GM23338 (cell line): ENCODE measurements around the gene SLC4A5. TPM values are rescaled to one million over a fixed set of nuclear protein-coding genes. Genes with fewer than 3 reads are reported as not detected.
A peak's percentile ranks its signal among the peaks of the same experiment; 100 is the strongest.

Experiments
- ATAC-seq: fragments of 200-7000 bp; cut with Tn5 transposase; 3 replicates; pipeline ENCODE4 v1.9.1; 2020
- DNase-seq: peaks from one replicate; pipeline ENCODE4 v3.0.0-alpha.2; 2015; ENCODE audit warnings: low spot score
- H2AFZ ChIP-seq: fragments of 200-600 bp; sonication (generic); 2 replicates; pipeline ENCODE4 v1.8.0; 2016; ENCODE audit warnings: antibody characterized with exemption, mild to moderate bottlenecking, moderate library complexity
- H3F3A ChIP-seq: fragments of 200-600 bp; sonication (generic); replicated peaks from 2 replicates; pipeline ENCODE4 v1.8.0; 2017; ENCODE audit warnings: antibody characterized with exemption, mixed run types, low read depth
- H3K27ac ChIP-seq: fragments of 200-600 bp; sonication (generic); 2 replicates; pipeline ENCODE4 v1.6.1; 2016; ENCODE audit warnings: low read depth
- H3K27me3 ChIP-seq: fragments of 200-600 bp; sonication (generic); 2 replicates; pipeline ENCODE4 v1.8.0; 2016; ENCODE audit warnings: mild to moderate bottlenecking, mixed run types, moderate library complexity; ENCODE audit not compliant: insufficient read depth
- H3K36me3 ChIP-seq: fragments of 200-600 bp; sonication (generic); 2 replicates; pipeline ENCODE4 v1.8.0; 2016; ENCODE audit warnings: mild to moderate bottlenecking; ENCODE audit not compliant: insufficient read depth
- H3K4me1 ChIP-seq: fragments of 200-600 bp; sonication (generic); 2 replicates; pipeline ENCODE4 v1.8.0; 2016; ENCODE audit warnings: mild to moderate bottlenecking, moderate library complexity; ENCODE audit not compliant: insufficient read depth
- H3K4me2 ChIP-seq: fragments of 200-600 bp; sonication (generic); 2 replicates; pipeline ENCODE4 v1.7.1; 2017; ENCODE audit warnings: mixed run types
- H3K4me3 ChIP-seq: fragments of 200-600 bp; sonication (generic); 2 replicates; pipeline ENCODE4 v1.6.1; 2016; ENCODE audit warnings: mixed run types
- H3K79me2 ChIP-seq: fragments of 200-600 bp; sonication (generic); replicated peaks from 2 replicates; pipeline ENCODE4 v1.8.0; 2017; ENCODE audit warnings: mild to moderate bottlenecking; ENCODE audit not compliant: insufficient read depth
- H3K9me2 ChIP-seq: fragments of 200-600 bp; sonication (generic); 2 replicates; pipeline ENCODE4 v1.8.0; 2017; ENCODE audit not compliant: insufficient read depth
- H4K20me1 ChIP-seq: fragments of 200-600 bp; sonication (generic); replicated peaks from 2 replicates; pipeline ENCODE4 v1.8.0; 2017; ENCODE audit warnings: mild to moderate bottlenecking; ENCODE audit not compliant: insufficient read depth
- H3K27ac Mint-ChIP-seq: 2 replicates; pipeline ENCODE4 v1.8.0; 2020; ENCODE audit warnings: inconsistent platforms, mild to moderate bottlenecking, moderate library complexity, mixed read lengths
- H3K27me3 Mint-ChIP-seq: 3 replicates; pipeline ENCODE4 v1.8.0; 2022; ENCODE audit warnings: low read depth, mild to moderate bottlenecking, moderate library complexity, mixed read lengths, inconsistent platforms; ENCODE audit not compliant: insufficient read depth, poor library complexity
- H3K36me3 Mint-ChIP-seq: 3 replicates; pipeline ENCODE4 v1.8.0; 2021; ENCODE audit warnings: low read depth, mild to moderate bottlenecking, inconsistent platforms, moderate library complexity, mixed read lengths
- H3K4me1 Mint-ChIP-seq: 3 replicates; pipeline ENCODE4 v1.8.0; 2020; ENCODE audit warnings: mild to moderate bottlenecking, inconsistent platforms, mixed read lengths
- H3K4me3 Mint-ChIP-seq: 3 replicates; pipeline ENCODE4 v1.8.0; 2021; ENCODE audit warnings: moderate library complexity, mild to moderate bottlenecking, inconsistent platforms, mixed read lengths
- H3K9me3 Mint-ChIP-seq: 3 replicates; pipeline ENCODE4 v1.8.0; 2020; ENCODE audit warnings: moderate library complexity, mild to moderate bottlenecking, inconsistent platforms, mixed read lengths
- CREB1 ChIP-seq: fragments of 250-450 bp; sonication (Bioruptor Pico); IDR thresholded peaks from 2 replicates; pipeline ENCODE4 v1.5.0; 2020; ENCODE audit warnings: low read depth, mild to moderate bottlenecking, moderate library complexity
- CTCF ChIP-seq, 2 experiments: fragments of 200-600 bp in 1 of 2; sonication (generic) in 1 of 2; conservative IDR thresholded peaks; 2 replicates each; pipeline versions ENCODE4 v1.5.1 to v1.6.1; 2016 to 2017; ENCODE audit warnings: antibody characterized with exemption in 2 of 2, low read depth in 2 of 2, mild to moderate bottlenecking in 2 of 2, moderate library complexity in 1 of 2
- ETS1 ChIP-seq: IDR thresholded peaks from 2 replicates; pipeline ENCODE4 v1.6.1; 2016; ENCODE audit warnings: antibody characterized with exemption
- EZH2 ChIP-seq: fragments of 200-600 bp; sonication (generic); IDR thresholded peaks from one replicate; pipeline ENCODE4 v1.8.0; 2017; ENCODE audit warnings: antibody characterized with exemption, mild to moderate bottlenecking, low read depth; ENCODE audit not compliant: unreplicated experiment
- EZH2phosphoT487 ChIP-seq: fragments of 200-600 bp; sonication (generic); IDR thresholded peaks from one replicate; pipeline ENCODE4 v1.8.1; 2018; ENCODE audit warnings: antibody characterized with exemption; ENCODE audit not compliant: unreplicated experiment
- JUNB ChIP-seq: IDR thresholded peaks from one replicate; pipeline ENCODE4 v1.6.1; 2016; ENCODE audit warnings: antibody characterized with exemption; ENCODE audit not compliant: unreplicated experiment
- NANOG ChIP-seq: IDR thresholded peaks from 2 replicates; pipeline ENCODE4 v1.6.1; 2016; ENCODE audit warnings: antibody characterized with exemption, borderline replicate concordance
- ZNF114 ChIP-seq: fragments of 250-450 bp; sonication (Bioruptor Pico); IDR thresholded peaks from 2 replicates; pipeline ENCODE4 v1.5.0; 2020; ENCODE audit warnings: mild to moderate bottlenecking, moderate library complexity
- ZNF331 ChIP-seq: fragments of 250-450 bp; sonication (Bioruptor Pico); IDR thresholded peaks from 2 replicates; pipeline ENCODE4 v1.5.0; 2020; ENCODE audit warnings: low read depth, mild to moderate bottlenecking, moderate library complexity
- polyA plus RNA-seq: library from polyadenylated mRNA; unstranded; fragments of >200 nt; fragmentation: Nextera tagmentation; extraction: Ambion mirVana; gene quantifications from 2 replicates; pipeline ENCODE4 v1.2.1, GENCODE V29; 2016
- total RNA-seq: library from RNA; depleted of rRNA; stranded (reverse); fragments of >200 nt; shearing (Covaris generic); gene quantifications from 2 replicates; pipeline ENCODE4 v1.2.3, GENCODE V29; 2014
- TF ChIP-seq, protein P1 (sequence below): IDR thresholded peaks from one replicate; pipeline ENCODE4 v1.6.1; 2018; ENCODE audit warnings: antibody characterized with exemption; ENCODE audit not compliant: unreplicated experiment

The SLC4A5 gene
- total and polyA plus RNA-seq, 2 experiments from 2014 or later, result 0.24 to 0.70 TPM

DNA sequence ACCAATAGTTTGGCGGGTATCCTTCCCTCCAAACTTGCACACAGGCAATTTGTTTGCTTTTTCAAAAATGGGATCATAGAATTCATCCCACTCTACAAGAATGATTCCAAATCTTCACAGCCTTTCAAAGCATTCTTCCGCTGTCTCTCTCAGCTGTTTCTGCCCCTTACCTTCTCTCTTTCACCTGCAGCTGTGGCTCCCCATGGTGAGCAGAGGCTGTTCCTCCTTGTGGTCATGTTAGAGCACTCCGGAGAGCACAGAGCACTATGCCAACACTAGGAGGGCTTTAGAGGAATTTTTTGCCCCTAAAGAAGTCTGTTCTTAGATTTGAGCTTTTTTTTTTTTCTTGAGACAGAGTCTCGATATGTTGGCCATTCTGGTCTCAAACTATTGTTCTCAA lies 114.4 kb downstream of the SLC4A5 start:
- Histone ChIP-seq H3K4me3 (no peak overlapping the region), H3K27me3 (no peaks in the 10 kb centered on the region), H3K36me3 (no peaks in the 10 kb centered on the region), H3K79me2 (no peaks in the 10 kb centered on the region), H3F3A (0 out of 2 replicates have a peak, but pooled peaks cover 6% of the 10 kb centered on the region), H4K20me1 (no peaks in the 10 kb centered on the region), H2AFZ (no peak overlapping the region), H3K27ac (no peak overlapping the region), H3K4me1 (0 out of 2 replicates have a peak, but pooled peaks cover 5% of the 10 kb centered on the region), H3K9me2 (no peaks in the 10 kb centered on the region), H3K4me2 (no peak overlapping the region)
- no peak overlapping the region for H3K4me3 Mint-ChIP-seq
- H3K27ac Mint-ChIP-seq, result no peak overlapping the region
- TF ChIP-seq ZNF331, result no peak
- no peak for TF ChIP-seq ETS1
- TF ChIP-seq EZH2, result no peak
- TF ChIP-seq NANOG, result no peak
- DNase-seq (peak; percentile 67), ATAC-seq (peak; percentile 56)
- peaks cover 26% of the 10 kb centered on the region for H3K4me1 Mint-ChIP-seq
- peaks cover 17% of the 10 kb centered on the region for H3K27me3 Mint-ChIP-seq
- no peaks in the 10 kb centered on the region for H3K36me3 Mint-ChIP-seq
- H3K9me3 Mint-ChIP-seq, result no peaks in the 10 kb centered on the region; the same call in 2 of the 3 replicates

DNA sequence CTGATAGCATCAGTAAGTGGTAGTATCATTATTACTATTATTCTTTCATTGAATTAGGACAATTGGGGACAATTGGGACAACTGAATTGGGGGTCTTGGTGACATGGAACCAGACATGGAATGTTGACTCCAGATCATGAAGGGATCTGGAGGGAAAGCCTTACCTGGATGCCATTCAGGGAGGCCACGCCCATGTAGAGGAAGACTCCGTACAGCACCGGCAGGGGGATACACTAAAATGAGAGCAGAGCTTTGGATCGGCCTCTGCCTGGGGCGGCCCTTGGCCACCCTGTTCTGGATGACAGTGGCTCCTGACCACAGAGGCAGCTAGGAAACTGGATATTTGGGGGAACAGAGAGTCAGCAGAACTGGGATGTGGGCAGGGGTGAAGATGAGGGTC lies 115.6 kb downstream of the SLC4A5 start:
- no peak overlapping the region for H3K4me3 ChIP-seq
- H3K9me2 ChIP-seq, result 0 out of 2 replicates have a peak, but pooled peaks cover 3% of the 10 kb centered on the region
- H3K36me3 ChIP-seq, result no peaks in the 10 kb centered on the region
- no peaks in the 10 kb centered on the region for H3K79me2 ChIP-seq
- Mint-ChIP-seq H3K27me3 (peaks cover 24% of the 10 kb centered on the region), H3K27ac (no peak overlapping the region), H3K4me1 (peaks cover 23% of the 10 kb centered on the region), H3K4me3 (no peak overlapping the region), H3K36me3 (no peaks in the 10 kb centered on the region), H3K9me3 (no peaks in the 10 kb centered on the region; the same call in 2 of the 3 replicates)
- no peak overlapping the region for H3K27ac ChIP-seq
- H3F3A ChIP-seq, result peaks cover 7% of the 10 kb centered on the region; the same call in 1 of the 2 replicates
- no peak overlapping the region for H3K4me2 ChIP-seq
- H4K20me1 ChIP-seq, result no peaks in the 10 kb centered on the region
- H3K27me3 ChIP-seq, result no peaks in the 10 kb centered on the region
- 0 out of 2 replicates have a peak, but pooled peaks cover 5% of the 10 kb centered on the region for H3K4me1 ChIP-seq
- TF ChIP-seq ETS1 (no peak), ZNF114 (CRISPR knock-in tag) (no peak), JUNB (no peak), EZH2phosphoT487 (no peak), ZNF331 (no peak), CREB1 (no peak), EZH2 (no peak), CTCF (conservative IDR thresholded peaks at IDR 0.05; ENCODE audit: low read depth in 2 of 2) (peak; percentile 16 to 34; a peak in 2 of 4 replicates)
- TF ChIP-seq, protein P1, sequence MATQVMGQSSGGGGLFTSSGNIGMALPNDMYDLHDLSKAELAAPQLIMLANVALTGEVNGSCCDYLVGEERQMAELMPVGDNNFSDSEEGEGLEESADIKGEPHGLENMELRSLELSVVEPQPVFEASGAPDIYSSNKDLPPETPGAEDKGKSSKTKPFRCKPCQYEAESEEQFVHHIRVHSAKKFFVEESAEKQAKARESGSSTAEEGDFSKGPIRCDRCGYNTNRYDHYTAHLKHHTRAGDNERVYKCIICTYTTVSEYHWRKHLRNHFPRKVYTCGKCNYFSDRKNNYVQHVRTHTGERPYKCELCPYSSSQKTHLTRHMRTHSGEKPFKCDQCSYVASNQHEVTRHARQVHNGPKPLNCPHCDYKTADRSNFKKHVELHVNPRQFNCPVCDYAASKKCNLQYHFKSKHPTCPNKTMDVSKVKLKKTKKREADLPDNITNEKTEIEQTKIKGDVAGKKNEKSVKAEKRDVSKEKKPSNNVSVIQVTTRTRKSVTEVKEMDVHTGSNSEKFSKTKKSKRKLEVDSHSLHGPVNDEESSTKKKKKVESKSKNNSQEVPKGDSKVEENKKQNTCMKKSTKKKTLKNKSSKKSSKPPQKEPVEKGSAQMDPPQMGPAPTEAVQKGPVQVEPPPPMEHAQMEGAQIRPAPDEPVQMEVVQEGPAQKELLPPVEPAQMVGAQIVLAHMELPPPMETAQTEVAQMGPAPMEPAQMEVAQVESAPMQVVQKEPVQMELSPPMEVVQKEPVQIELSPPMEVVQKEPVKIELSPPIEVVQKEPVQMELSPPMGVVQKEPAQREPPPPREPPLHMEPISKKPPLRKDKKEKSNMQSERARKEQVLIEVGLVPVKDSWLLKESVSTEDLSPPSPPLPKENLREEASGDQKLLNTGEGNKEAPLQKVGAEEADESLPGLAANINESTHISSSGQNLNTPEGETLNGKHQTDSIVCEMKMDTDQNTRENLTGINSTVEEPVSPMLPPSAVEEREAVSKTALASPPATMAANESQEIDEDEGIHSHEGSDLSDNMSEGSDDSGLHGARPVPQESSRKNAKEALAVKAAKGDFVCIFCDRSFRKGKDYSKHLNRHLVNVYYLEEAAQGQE, result no peak
- DNase-seq (peak; percentile 73), ATAC-seq (peak; percentile 62)
- no peak overlapping the region for H2AFZ ChIP-seq
